Fibroblast of skin of left biceps (primary cell): ENCODE results near the gene SPON2.
"Not testable (repeated sequence)": the region's sequence is repeated elsewhere in the genome, so short reads cannot be mapped to it uniquely, and the experiment has no call there.

Experiments used
- DNase-seq, 2 experiments: peaks; one replicate each; pipeline ENCODE4 v3.0.0-alpha.2; 2013; ENCODE audit warnings: low read depth in 2 of 2

Gene SPON2

GRCh38 chr4:1151541-1151940 lies 20.8 kb downstream of the SPON2 start:
- DNase-seq, result no peak

GRCh38 chr4:1150875-1151274 lies 21.5 kb downstream of the SPON2 start:
- no peak for DNase-seq

- DNase-seq, result no peak
These were observed 32.5 kb downstream of the SPON2 start for GRCh38 chr4:1139860-1140259.

GRCh38 chr4:1137850-1138249 lies 34.5 kb downstream of the SPON2 start:
- no peak for DNase-seq

- no peak for DNase-seq
These were observed 35.2 kb downstream of the SPON2 start for GRCh38 chr4:1137063-1137776.

- DNase-seq, result no peak
These were observed 36.3 kb downstream of the SPON2 start for GRCh38 chr4:1136048-1136447.

GRCh38 chr4:1133033-1133432 lies 39.4 kb downstream of the SPON2 start:
- no peak for DNase-seq

- DNase-seq, result peak; percentile 33 to 34
These were observed 41.8 kb downstream of the SPON2 start for GRCh38 chr4:1130316-1131186.

GRCh38 chr4:1126506-1126905 lies 45.9 kb downstream of the SPON2 start:
- no peak for DNase-seq

- DNase-seq, result not testable (repeated sequence)
These were observed 46.9 kb downstream of the SPON2 start for GRCh38 chr4:1125466-1125865.

- no peak for DNase-seq
These were observed 47.6 kb downstream of the SPON2 start for GRCh38 chr4:1124818-1125217.

GRCh38 chr4:1122505-1122904 lies 49.9 kb downstream of the SPON2 start:
- no peak for DNase-seq
